ENCODE measurements around the gene EIF4ENIF1.
A peak's percentile ranks its signal among the peaks of the same experiment; 100 is the strongest.
"Not testable (repeated sequence)": the region's sequence is repeated elsewhere in the genome, so short reads cannot be mapped to it uniquely, and the experiment has no call there.

EIF4ENIF1 gene, protein sequence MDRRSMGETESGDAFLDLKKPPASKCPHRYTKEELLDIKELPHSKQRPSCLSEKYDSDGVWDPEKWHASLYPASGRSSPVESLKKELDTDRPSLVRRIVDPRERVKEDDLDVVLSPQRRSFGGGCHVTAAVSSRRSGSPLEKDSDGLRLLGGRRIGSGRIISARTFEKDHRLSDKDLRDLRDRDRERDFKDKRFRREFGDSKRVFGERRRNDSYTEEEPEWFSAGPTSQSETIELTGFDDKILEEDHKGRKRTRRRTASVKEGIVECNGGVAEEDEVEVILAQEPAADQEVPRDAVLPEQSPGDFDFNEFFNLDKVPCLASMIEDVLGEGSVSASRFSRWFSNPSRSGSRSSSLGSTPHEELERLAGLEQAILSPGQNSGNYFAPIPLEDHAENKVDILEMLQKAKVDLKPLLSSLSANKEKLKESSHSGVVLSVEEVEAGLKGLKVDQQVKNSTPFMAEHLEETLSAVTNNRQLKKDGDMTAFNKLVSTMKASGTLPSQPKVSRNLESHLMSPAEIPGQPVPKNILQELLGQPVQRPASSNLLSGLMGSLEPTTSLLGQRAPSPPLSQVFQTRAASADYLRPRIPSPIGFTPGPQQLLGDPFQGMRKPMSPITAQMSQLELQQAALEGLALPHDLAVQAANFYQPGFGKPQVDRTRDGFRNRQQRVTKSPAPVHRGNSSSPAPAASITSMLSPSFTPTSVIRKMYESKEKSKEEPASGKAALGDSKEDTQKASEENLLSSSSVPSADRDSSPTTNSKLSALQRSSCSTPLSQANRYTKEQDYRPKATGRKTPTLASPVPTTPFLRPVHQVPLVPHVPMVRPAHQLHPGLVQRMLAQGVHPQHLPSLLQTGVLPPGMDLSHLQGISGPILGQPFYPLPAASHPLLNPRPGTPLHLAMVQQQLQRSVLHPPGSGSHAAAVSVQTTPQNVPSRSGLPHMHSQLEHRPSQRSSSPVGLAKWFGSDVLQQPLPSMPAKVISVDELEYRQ

DNA sequence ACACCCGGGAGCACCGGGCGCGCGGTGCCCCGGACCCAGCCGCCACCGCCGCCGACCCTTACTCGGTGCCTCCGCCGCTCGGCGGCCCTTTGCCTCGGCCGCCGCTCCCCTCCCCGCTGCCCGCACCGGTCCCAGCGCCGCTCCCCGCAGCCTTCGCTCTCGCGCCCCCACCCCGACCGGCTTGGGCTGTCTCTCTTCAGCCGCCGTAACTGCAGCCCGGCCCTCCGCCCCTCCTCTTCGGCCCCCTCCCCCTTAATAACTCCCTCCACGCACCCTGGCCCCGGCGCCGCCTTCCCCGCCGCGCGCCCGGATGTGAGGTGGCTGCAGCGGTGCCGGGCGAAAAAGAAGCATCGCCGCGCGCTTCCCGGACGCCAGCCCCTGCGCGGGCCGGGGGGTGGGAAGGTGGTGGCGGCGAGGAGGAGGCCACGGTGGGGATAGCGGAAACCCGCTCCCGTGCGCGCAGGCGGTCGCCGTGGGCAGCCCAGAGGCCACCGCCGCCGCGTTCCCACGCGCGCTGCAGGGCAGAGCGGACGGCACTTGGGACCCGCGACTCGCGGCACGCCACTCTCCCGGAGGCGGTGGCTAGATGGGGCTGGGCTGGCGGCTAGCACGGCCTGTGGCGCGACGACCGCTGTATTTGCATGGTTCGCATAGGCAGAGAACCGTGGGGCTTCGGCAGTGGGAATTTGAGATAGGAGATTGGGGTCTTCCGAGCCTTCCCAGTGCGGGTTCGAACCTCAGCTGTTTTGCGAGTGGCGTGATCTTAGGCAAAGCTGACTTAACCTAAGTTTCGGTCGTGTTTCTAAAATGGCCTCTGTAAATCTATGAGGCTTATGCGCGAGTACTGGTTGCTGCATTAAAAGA, at the start of gene EIF4ENIF1:
TSS of gene EIF4ENIF1 (minus strand) at position 211 of the 864 bp plus-strand sequence. CDS start 1,124 bp downstream, outside the sequence.
- DNase-seq: peak; percentile 89

DNA sequence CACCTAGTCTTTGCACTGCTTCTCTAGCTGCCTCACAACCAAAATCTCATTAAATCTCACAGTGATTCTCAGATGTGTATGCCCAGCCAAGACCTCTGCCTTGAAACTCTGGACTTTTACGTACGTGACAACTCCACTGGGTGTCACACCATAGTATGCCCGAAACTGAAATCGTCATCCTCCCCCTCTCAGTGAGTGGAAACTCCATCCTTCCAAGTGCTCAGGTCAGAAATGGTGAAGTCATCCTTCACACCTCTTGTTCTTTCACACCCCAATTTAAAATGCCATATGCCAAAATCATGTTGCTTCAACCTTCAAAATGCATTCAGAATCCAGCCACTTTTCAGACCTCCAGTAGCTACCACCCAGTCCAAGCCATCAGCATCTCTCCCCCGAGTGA, 49.2 kb upstream of the EIF4ENIF1 start:
- no peak for DNase-seq

DNA sequence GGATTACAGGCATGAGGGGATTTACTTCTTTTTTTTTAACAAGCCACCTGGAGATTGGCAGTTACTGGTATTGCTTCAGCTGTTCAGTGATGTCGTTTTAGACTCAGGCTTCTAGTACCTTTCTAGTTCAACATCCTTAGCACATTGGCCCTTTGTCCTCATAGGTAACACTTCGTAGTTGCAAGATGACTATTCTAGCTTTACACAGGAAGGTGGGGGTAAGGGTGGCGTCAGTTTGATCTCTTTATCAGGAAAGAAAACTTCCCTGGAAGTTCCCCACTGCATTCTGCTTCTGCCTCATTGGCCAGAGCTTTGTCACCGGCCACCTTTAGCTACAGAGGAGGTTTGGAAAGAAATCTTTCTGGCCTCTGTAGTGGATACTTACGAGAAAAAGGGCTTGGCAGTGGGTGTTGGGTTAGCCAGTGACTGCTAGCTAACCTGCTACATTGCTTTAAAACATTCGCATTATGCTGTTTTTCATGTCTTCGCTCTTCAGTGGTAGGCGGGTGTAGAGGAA, 47.4 kb upstream of the EIF4ENIF1 start:
- DNase-seq: no peak

DNA sequence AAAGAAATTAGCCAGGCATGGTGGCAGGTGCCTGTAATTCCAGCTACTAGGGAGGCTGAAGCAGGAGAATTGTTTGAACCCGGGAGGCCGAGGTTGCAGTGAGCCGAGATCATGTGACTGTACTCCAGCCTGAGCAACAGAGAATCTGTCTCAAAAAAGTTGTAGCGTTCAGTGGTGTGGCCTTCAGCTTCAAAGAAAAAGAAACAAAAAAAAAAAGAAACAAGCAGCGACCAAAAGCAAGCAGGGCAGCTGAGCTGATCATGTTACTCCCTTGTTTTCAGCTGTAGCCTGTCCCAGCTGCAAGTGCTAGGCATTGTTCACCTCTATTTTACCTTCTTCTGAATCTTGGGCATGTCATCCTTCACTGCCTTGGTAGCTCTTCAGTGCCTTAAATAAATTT, 43.7 kb upstream of the EIF4ENIF1 start:
- DNase-seq: no peak

DNA sequence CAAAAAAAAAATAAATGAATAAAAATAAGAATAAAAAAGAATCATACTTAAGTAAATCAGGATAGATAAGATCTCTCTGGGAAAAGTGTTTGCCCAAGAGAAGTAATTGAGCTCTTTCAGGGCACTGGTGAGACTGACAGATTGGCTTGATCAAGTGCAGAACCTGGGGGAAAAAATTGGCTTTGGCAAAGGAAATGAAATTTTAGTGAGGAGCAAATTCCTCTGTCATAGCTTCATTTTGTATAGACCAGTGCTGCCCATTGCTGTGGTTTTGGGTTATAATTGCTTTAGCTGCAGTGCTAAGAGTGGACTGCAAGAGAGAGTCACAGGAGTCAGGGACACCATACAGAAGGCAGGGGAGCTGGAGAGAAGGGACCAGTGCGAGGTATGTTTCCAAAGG, 42.4 kb upstream of the EIF4ENIF1 start:
- DNase-seq: no peak

DNA sequence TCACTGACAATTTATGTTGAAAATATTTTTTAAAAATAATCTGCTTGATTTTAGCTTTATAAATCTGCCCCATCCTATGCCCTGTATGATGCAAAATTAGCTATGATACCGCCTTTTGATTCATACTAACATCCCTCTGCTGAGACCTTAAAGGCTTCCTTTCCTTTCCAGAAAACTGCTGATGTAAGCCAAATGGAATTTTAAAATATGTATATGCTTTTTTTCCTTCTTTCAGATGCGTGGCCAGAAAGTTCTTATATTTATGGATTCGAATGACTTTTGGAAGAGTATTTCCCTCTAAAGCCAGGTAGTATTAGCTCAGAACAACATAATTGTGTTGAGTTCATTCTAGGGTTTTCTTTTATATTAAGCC, 41.2 kb upstream of the EIF4ENIF1 start:
- peak; percentile 53 for DNase-seq

DNA sequence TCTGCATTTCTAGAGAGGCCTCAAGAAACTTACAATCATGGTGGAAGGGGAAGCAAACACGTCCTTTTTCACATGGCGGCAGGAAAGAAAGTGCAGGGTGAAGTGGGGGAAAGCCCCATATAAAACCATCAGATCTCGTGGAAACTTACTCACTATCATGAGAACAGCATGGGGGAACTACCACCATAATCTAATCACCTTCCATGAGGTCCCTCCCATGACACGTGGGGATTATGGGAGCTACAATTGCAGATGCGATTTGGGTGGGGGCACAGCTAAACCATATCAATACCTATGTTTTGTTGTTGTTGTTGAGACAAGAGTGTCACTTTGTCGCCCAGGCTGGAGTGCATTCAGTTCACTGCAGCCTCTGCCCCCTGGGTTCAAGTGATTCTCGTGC, 36.6 kb upstream of the EIF4ENIF1 start:
- DNase-seq: no peak

DNA sequence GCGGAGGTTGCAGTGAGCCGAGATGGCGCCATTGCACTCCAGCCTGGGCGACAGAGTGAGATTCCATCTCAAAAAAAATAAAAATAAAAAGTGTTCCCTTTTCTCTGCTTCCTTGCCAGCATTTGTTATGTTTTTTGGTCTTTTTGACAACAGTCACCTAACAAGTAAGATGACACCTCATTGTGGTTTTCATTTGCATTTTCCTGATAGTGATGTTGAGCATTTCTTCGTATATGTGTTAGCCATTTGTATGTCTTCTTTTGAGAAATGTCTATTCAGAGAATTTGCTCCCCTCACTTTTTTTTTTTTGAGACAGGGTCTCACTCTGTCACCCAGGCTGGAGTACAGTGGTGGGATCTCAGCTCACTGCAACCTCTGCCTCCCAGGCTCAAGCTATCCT, 34.5 kb upstream of the EIF4ENIF1 start:
- DNase-seq: not testable (repeated sequence)

DNA sequence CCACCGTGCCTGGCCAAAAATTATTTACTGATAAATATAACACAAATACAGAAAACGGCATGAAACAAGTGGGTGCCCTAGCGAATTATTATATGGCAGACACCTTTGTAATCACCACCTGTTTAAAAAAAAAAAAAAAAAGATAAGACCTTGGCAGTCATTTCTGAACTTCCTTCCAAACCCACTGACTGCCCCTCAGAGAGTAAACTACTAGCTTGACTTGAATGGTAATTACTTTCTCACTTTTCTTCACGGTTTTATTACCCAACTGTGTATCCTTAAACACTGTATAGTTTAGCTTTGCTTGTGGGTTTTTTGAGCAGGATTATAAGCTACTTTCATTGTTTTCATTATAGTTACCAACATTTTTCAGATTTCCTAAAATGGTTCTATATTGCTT, 30.4 kb upstream of the EIF4ENIF1 start:
- no peak for DNase-seq

DNA sequence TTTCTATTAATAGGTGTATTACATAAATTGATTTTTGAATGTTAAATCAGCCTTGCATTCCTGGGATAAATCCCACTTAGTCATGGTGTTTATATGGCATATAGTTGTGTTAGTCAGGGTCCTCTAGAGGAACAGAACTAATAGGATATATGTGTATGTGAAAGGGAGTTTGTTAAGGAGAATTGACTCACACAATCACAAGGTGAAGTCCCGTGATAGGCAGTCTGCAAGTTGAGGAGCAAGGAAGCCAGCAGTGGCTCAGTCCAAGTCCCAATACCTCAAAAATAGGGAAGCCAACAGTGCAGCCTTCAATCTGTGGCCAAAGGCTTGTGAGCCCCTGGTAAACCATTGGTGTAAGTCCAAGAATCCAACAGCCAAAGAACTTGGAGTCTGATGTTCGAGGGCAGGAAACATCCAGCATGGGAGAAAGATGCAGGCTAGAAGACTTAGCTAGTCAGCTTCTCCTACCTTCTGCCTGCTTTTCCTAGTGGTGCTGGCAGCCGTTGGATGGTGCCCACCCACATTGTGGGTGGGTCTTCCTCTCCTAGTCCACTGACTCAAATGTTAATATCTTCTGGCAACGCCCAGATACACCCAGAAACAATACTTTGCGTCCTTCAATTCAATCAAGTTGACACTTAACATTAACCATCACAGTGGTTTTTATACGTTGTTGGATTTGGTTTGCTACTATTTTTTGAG, 19.6 kb upstream of the EIF4ENIF1 start:
- no peak for DNase-seq

DNA sequence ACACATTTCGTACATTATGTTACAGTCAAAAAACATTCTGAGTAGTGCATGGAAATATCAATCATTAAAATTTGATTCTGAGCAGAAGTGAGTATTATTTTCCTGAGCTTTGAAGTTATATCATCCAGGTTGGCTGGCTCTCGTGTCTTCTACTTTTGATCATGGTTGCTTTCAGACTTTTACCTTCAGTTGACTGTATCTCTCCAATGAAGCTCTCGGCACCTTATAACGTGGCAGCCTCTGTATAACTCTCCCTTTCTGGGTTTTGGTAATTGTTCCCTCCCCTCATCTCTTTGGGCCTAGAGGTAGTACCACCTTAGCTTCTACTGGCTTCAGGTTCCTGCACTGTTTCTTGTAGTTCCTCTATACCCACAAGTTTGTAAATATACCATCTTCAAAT, 18.9 kb upstream of the EIF4ENIF1 start:
- DNase-seq: no peak

DNA sequence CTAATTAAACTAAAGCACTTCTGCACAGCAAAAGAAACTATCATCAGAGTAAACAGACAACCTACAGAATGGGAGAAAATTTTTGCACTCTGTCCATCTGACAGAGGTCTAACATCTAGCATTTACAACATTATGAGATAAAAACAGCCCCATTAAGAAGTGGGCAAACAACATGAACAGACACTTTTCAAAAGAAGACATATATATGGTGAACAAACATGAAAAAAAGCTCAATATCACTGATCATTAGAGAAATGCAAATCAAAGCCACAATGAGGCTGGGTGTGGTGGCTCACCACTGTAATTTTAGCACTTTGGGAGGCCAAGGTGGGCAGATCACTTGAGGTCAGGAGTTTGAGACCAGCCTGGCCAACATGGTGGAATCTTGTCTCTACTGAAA, 17.9 kb upstream of the EIF4ENIF1 start:
- not testable (repeated sequence) for DNase-seq

DNA sequence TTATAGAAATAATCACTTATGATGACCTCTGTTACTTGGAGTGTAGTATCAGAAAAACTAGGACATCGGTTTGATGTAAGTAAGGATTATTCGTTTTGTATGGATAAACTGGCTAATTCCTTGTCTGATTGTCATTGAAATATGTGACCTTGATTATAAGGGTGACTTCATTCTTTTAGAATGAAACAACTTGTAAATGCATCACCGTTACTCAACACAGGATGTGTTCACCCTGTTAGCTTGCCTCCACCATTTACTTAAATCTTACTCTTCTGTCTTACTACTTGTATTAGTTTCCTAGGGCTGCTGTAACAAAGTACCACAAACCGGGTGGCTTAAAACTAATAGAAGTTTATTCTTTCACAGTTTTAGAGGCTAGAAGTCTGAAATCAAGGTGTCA, 14.6 kb upstream of the EIF4ENIF1 start:
- DNase-seq: peak; percentile 27

DNA sequence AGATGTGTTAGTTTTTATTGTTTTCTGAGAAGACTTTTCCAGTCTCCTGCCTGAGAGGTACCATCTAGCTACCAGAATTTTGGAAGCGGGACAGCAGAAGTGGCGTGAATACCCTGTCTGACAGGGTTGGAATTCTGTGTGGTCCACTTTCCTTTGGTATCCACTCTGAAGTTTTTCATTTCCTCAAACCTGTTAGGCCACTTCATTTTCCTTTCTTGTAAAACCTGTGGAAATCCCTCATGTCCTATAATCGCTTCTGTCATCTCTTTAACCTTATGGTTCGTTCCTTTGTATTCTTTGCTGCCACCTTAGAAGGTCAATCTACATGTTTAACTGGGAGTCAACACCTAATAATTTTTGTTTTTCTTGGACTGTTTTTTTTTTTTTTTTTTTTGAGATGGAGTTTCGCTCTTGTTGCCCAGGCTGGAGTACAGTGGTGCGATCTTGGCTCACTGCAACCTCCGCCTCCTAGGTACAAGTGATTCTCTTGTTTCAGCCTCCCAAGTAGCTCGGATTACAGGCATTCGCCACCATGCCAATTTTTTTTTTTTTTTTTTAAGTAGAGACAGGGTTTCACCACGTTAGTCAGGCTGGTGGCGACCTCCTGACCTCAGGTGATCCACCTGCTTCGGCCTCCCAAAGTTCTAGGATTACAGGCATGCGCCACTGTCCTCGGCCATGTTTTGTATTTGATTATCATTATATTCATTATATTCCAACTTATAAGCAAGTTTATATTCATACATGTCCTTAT, 13.7 kb upstream of the EIF4ENIF1 start:
- no peak for DNase-seq

DNA sequence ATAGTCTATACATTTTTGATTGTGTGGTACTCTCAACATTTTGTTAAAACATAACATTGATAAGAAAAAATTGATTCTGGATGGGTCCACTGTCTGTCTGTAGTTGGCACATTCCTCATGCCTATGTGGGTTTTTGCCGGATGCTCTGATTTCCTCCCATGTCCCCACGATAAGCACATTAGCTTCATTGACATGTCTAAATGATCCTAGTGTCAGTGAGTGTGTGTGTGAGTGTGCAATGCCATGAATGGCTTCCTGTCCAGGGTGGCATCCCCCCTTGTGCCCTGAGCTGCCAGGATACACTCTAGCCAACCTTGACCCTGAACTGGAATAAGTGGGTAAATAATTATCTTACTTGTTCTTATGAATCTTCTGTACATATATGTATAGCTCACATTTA, 12.1 kb upstream of the EIF4ENIF1 start:
- DNase-seq: no peak

DNA sequence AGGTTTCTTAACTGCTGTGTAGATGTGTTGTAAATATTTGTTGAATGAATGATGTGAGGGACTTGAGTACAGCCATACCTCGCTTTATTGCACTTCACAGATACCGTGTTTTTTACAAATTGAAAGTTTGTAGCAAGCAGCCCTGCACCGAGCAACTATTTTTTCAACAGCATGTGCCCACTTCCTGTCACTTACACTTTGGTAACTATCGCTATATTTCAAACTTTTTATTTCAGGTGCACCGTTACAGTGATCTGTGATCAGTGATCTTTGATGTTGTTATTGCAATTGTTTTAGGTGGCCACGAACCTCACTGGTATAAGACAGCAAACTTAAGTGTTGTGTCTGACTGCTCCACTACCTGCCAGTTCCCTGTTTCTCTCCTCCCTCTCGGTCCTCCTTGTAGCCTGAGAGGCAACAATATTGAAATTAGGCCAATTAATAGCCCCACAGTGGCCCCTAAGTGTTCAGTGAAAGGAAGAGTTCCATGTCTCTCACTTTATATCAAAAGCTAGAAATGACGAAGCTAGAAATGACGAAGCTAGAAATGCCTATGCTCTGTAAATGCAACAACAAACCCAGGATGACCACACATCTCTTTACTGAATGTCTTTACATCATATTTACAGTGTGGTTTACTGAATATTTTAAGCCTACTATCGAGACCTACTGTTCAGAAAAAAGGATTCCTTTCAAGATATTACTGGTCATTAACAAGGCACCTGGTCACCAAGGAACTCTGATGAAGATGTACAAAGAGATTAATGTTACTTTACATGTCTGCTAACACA, 7.7 kb upstream of the EIF4ENIF1 start:
- DNase-seq: no peak

DNA sequence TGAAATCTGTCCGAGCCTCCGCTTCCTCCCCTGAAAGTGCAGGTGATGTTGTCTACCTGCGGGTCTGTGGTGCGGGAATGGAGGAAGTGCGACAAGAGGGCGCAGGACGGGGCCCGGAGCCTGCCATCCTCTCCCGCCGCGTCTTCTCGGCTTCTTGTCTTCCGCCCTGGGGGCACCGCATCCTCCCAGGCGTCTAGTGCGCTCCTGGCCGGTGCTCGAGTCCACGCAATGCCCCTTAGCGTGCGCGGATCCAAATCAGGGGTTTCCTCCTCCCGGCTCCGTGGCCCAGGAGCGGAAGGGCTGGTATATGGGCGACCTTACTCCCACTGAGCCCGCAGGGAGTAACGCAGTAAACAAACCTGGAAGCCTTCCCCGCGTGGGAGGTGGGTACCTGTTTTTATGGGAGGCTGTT, 7.1 kb upstream of the EIF4ENIF1 start:
- no peak for DNase-seq

DNA sequence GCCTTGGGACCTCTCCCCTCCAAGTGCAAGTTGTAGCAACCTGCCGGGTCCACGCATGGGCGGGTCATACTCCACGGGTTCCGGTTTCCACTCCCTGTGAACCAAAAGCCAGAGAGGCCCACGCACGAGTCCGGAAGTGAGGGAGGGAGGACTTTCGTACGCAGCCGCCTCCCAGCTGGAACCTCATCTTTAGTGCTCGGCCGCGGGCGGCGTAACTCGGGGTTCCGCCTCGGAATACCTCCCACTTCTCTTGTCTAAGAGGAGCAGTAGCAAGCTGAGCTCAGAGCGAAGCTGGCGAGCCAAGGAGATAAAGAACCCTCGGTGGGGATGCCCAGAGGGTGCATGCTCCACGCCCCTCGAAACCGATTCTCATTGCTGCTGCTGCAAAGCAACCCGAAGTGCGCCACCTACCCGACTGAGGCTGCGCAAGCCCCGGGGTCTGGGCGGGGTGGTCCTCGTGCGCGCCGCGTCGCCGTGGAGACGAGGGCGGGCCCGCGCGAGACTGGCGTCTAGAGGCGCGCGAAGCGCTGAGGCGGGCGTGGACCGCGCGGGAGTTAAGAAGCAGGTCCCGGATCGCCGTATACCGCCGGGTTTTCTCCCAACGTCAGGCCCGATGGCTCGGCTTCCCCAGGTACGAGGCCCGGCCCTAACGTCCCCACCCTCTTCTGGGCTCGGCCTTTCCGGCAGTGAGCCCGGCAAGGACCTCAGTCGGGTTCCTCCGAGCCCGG, 6.5 kb upstream of the EIF4ENIF1 start, which contains the start of gene SFI1:
TSS of gene SFI1 (plus strand) at position 530 of the 728 bp plus-strand sequence. CDS start 11,749 bp downstream, outside the sequence.
- peak; percentile 85 for DNase-seq

DNA sequence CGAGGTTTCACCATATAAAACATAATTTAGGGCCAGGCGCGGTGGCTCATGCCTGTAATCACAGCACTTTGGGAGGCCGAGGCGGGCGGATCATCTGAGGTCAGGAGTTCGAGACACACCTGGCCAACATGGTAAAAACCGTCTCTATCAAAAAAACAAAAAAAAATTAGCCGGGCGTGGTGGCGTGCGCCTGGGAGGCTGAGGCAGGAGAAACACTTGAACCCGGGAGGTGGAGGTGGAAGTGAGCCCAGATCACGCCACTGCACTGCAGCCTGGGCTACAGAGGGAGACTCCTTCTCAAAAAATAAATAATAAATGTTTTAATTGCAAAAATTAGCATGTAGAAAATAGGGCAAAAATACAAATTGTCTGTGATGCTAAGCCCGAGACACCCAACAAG, 5.7 kb upstream of the EIF4ENIF1 start:
- no peak for DNase-seq

Data from fibroblast of skin of right quadriceps (primary cell).